Sigmoid colon (tissue), 4 donors: ENCODE data around the gene RALB.

Experiments
- CTCF ChIP-seq, 4 experiments: fragments of 450-650 bp in 3 of 4; fragments of 200-600 bp in 1 of 4; IDR thresholded peaks; one replicate each; pipeline ENCODE4 v1.5.1; 2016 to 2019; ENCODE audit warnings: antibody characterized with exemption in 4 of 4, mild to moderate bottlenecking in 3 of 4, moderate library complexity in 2 of 4
- EP300 ChIP-seq, 4 donors: sonication (generic); formaldehyde crosslinking; IDR thresholded peaks; one replicate each; pipeline ENCODE4 v1.6.1; 2017; ENCODE audit warnings: antibody characterized with exemption in 4 of 4
- POLR2A ChIP-seq, 2 donors: fragments of 450-650 bp; IDR thresholded peaks; one replicate each; pipeline ENCODE4 v1.6.1; 2016; ENCODE audit warnings: antibody characterized with exemption in 2 of 2, mild to moderate bottlenecking in 2 of 2, moderate library complexity in 2 of 2
- POLR2AphosphoS5 ChIP-seq, 4 donors: sonication (generic); formaldehyde crosslinking; IDR thresholded peaks; one replicate each; pipeline ENCODE4 v1.6.1; 2017; ENCODE audit warnings: antibody characterized with exemption in 4 of 4

DNA sequence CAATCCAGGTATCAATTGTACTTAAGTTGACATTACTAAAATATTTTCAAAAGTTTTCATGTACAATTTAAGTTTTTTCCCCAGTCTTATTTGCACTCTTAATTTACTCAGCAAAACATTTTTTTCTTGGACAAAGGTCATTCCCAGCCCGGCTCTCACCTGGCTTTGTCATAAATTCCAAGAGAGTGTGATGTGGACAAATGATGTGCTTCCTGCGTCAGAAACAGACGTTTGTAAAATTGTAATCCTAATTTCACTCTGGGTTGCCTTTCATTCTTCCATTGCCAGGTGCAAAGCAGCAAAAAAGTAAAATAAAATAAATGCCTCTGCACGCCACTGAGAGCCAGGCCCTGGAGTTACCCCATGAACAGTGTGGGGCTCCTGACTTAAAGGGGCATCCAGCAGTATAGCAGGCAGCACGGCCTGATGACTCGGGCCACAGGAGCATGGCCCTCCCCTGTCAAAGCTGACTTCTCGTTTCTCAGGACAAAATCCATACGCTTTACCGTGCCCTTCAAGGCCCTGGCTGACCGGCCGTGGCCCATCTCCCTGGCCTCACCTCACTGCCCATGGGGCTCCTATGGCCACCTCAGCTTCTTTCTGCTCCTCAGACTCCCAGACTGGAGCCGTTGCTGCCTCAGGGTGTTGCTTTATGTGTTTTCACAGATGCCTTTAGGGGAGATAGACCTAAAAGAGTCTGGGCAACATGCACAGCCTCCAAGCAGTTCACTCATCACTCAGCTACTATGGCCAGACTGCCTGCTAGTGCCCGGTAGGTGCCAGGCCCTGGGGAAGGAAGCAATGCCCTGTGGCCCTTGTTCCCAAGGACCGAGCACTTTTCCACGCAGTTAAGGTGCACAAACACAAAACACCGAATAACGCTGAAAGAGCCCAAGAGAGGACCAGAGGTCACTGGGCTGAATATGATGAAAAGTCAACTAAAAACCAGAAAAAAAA, 21.9 kb upstream of the RALB start:
- TF ChIP-seq CTCF (IDR thresholded peaks at IDR 0.05) (no peak), POLR2A (IDR thresholded peaks at IDR 0.05) (no peak), POLR2AphosphoS5 (IDR thresholded peaks at IDR 0.05) (no peak), EP300 (IDR thresholded peaks at IDR 0.05) (no peak)
